Activated CD4-positive, alpha-beta T cell treated with anti-CD3 and anti-CD28 coated beads, Interleukin-2, amount 50 U/mL, for 16 hours (primary cell): ENCODE measurements around the gene MYO18B.

ENCODE experiments used
- DNase-seq: peaks from one replicate; pipeline ENCODE4 v3.0.0-alpha.2; 2020

MYO18B gene

DNA sequence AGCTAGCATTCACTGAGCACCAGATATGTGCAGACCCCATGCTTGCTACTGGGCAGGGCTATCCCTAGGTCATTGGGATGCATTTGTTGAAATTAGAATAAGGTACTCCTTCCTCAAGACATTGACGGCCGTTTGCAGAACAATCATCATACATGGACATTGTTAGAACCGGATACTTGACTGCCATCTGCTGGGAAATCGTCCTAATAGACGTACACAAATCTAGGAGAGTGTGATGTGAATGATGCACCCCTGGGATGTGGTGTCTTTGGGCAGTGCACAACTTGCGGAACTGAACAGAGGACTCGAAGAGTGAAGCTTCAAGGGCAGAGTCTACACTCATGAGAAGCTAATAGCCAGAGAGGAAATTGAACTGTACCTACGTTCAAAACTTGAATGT, 35.9 kb downstream of the MYO18B start:
- DNase-seq = peak; percentile 50

DNA sequence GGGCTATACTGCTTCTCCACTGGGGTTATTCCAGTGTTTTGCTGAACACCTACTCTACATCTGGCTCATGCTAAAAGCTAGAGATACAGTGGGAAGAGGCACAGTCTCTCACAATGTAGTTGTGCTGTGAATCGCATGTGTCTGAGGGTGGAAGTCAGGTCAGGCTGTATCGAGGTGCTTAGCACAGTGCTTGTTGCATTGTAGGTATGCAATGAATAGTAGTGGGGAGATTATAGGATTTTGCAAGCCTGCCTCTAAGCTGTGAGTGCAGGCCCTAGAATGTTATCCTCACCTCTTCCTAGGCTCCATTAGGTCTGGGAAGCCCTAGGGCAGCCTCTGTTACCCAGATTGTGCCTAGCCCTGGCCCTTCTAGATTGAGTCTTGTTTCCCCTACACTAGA, 37.4 kb downstream of the MYO18B start:
- DNase-seq = no peak

DNA sequence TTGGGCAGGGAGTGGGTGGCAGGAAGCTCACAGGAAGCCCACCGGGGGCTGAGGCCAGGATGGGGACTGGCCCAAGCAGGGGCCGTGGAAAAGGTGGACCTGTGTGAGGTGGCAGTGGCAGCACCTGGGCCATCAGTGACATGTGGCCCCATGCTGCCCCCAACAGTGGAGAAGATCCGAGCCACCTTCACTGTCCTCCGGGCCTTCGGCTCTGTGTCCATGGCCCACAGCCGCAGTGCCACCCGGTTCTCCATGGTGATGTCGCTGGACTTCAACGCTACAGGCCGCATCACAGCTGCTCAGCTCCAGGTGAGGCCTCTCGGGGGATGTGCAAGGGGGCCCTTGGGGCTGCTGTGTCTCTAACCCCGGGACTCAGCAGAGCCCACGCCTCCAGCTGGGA, 37.9 kb downstream of the MYO18B start:
- no peak for DNase-seq

DNA sequence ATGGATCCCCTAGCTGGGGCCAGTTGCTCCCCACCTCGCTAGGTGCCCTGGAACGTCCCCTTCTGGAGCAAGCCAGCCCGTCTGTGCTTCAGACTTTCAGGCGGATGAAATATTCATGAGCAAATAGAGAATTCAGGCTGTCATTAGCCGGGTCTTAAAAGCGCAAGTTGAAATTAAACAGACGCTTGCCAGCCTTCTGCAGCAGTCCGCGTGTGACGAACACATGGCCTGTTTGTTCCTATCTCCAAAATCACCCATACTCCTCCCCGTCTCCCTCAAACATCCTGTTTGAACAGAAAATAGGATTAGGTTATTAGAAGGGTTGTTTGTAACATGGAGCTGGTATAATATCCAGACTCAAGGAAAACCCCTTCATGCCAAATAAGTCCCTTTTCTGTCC, 38.7 kb downstream of the MYO18B start:
- no peak for DNase-seq

DNA sequence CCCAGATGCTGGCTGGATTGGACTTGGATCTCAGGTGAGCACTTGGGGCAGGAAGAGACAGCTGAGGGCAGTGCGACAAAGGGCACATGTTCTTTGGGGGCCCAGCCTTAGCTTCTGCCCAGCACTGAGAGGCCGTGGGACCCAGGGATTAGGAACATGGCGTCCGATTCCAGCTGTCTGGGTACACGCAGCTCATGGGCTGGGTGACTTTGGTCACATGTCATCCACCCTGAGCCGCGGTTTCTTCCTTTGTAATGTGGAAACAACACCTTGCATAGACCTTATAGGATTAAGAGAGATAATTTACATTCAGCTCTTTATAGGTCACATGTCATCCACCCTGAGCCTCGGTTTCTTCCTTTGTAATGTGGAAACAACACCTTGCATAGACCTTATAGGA, 39.8 kb downstream of the MYO18B start:
- DNase-seq = no peak

DNA sequence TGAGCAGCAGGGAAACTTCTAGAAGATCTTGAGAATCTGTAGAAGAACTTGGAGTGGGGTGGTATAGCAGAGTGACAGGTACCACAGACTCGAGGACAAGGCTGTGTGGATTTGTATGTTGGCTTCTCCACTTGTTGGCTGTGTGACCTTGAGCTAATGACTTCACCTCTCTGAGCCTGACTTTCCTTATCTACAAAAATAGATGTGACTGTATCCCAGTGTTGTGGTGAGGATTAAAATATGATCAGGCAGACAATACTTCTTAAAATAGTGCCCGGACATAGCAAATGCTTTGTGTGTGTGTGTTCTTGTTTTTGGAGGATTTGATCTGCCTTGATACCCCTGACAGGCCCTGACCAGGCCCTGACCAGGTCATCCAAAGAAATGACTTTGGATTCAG, 40.8 kb downstream of the MYO18B start:
- no peak for DNase-seq

DNA sequence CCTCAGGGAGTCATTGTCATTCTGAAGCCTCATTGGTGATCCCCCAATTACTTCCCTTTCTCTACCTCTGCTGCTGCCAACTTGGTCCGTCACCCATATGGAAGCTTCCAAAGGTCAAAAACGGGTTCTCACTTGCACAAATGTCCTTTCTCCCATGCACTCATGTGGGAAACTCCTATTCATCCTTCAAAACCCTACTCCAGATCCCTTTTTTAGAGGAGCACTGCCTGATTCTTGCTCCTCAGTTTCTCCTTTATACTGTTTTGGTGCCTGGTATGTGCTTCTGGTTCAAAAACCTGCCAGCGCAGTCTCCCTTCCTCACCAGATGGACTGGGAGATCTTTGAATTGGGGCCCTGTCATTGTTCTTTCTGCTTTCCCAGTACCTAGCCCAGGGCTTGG, 41.9 kb downstream of the MYO18B start:
- no peak for DNase-seq

DNA sequence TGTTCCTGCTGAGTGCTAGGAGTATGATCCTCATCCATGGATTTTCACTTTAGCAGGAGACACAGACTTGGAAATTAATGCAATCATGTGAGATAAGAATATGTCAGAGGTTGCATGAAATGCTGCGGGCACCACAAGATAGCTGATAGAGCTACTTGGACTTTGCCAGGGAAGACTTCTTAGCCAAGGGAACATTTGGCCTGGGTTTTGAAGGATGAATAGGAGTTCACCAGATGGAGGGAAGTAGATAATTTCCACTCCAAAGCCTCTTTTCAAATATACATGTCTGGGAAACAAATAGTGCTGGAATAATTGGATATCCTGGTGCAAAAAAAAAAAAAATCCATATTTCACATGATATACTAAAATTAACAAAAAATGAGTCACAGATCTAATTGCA, 44.2 kb downstream of the MYO18B start:
- DNase-seq = no peak

DNA sequence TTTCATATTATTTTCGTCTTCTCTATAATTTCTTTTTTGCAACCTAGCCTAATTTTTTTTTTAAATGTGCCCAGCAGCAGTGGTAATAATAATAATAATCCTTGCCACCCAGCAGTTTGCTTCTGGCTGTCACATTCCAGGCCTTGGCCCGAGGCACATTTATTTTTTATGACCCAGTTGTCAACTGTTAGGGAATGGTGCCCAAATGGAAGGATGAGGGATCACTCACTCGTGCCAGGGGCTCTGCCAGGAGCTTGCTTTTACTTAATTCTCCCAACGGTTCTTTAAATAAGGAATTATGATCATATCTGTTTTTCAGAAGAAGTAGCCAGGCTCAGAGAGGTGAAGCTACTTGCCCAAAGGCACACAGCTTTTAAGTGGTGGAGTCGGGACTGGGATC, 49.6 kb downstream of the MYO18B start:
- no peak for DNase-seq

DNA sequence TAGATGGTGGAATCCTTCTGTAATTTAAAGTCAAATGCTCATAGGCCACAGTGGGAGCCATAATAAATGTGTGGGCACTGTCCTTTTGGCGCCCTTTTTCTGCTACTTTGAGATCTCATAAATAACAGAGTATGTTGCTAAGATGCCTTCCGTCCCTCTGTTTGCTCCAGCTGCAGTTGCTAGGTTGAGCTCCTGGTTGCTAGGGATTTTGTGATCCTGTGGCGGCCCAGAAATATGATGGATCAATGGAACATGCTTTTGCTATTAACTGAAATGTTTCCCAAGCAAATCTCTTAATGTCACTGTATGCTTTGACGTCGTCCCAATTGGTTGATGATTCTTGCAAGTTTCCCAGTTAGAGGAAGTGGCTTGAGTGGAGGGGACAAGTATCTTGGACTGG, 53.5 kb downstream of the MYO18B start:
- no peak for DNase-seq

DNA sequence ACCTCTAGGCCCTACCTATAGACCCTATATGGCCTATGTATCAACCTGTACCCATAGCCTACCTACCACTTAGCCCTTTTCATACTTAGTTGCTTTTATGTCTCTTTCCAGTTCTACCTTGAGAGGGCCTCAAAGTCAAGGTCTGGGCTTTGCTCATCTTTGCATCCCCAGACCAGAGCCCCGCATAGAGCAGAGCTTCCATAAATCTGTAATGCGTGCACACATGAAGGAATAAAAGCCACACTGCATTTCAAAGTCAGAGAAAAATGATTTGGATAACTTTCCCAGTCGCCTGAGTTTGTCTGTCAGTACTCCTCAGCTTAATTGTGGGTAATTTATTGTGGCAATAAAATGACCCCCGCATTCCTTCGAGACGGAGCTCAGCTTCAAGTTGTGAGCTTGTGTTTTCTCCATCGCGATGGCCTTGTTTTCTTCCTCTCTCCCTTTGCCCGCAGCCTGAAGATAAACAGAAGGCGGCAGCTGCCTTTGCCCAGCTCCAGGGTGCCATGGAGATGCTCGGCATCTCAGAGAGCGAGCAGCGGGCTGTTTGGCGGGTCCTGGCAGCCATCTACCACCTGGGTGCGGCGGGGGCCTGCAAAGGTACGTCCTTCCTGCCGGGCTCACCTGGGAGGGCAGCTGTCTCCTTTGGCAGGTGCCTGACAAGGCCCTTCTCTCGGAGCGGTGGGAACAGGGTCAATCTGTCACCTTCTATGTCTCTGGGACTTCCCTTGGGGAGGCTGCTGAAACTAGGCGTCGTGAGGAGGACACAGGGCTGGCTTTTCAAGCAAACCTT, 55.7 kb downstream of the MYO18B start:
- no peak for DNase-seq

DNA sequence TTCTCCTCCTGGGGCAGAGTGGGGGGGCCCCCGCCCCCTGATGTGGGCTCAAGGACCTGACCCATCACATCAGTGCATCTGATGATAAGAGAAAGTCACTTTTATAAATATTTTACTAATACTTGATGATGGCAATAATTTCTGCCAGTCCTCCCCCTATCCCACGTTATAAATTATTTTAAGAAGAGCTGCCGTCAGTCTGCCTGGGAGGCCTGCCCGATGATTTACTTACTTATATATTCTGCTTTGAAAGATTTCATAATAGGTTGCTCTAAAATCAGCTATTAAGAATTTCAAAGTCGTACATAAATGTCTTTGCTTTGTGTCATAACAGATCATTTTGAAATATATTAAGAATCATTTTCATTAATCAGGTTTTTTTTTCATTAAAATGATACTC, 58.8 kb downstream of the MYO18B start:
- no peak for DNase-seq

DNA sequence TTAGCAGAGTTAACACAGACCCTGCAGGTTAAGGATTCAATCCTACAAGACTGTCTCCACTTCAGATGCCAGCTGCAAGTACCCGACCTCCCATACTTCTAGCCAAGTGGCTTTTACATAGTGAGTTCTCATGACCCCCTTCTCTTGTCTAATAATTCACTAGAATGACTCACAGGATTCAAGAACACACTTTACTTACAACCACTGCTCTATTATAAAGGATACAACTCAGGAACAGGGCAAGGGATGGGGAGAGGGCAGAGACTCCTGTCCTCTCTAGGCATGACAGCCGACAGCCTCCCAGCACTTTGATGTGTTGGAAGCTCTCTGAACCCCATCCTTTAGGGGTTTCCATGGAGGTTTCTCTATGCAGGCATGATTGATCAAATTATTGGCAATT, 60.0 kb downstream of the MYO18B start:
- no peak for DNase-seq

DNA sequence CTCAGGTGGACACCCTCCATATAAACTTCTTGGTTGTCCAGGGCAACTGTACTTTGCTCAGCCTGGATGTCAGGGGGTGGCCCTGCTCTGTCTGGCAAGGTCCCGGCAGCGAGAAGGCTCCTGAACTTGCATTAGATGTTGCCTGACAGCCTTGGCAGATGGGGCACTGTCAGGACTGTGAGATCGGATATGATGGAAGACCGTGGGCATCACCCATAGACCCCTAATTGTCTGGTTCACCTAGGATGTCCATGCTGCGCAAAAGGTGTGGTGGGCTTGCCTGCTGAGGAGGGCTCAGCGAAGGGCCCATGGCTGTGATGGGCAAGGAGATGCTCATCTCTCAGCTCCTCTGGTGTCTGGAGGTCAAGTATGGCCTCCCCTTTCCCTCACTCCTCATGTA, 62.7 kb downstream of the MYO18B start:
- no peak for DNase-seq

DNA sequence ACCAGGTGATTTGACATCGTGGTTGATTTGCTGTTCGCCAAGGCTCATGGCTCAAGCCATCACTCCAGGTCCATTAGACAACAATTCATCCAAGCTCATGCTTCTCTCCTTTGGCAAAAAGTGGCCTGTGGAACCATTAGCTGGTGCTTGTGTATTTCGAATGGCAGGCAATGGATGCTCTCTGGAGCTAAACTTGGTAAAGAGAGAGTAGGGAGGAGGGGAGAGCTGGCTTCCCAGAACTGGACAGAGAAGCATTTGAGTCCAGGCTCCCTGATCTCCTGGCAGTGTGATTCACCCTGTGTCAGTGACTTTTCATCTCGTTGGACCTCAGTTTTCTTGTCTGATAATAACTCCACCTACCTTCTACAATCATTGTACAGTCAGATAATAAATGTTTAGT, 64.6 kb downstream of the MYO18B start:
- DNase-seq = no peak

DNA sequence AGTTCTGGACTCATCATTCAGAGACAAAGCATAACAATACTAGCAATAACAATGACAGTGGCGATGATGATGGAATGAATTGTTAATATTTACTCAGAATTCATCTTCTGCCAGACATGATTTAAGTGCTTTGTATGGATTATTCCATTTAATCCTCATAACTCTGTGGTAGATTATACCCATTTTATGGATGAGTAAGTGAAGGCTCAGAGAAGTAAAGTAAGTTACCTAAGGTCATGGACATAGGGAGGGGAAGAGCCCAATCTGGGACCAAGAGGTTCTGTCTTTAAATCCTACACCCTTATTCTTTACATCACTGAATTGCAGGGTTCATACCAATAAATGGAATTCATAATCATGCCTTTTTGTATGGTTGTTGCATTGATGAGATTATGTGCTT, 72.7 kb downstream of the MYO18B start:
- DNase-seq = no peak

DNA sequence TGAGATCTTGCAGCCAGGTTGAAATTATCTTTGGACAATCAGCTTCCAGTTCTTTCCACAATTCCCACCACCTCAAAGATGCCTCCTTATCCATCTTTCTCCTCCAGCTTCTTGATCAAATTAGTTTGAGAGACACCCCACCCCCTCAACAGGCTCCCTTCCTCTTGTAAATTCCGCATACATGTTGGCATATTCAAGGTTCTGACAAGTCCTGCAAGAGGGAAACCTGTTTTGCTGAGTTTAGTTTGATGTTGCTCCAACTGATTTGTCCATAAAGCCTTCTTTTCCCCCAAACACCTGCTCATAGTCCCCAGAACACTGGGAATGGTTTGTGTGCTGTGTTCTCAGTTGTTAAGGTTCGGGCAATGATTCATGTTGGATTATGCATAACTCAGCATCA, 73.6 kb downstream of the MYO18B start:
- no peak for DNase-seq

DNA sequence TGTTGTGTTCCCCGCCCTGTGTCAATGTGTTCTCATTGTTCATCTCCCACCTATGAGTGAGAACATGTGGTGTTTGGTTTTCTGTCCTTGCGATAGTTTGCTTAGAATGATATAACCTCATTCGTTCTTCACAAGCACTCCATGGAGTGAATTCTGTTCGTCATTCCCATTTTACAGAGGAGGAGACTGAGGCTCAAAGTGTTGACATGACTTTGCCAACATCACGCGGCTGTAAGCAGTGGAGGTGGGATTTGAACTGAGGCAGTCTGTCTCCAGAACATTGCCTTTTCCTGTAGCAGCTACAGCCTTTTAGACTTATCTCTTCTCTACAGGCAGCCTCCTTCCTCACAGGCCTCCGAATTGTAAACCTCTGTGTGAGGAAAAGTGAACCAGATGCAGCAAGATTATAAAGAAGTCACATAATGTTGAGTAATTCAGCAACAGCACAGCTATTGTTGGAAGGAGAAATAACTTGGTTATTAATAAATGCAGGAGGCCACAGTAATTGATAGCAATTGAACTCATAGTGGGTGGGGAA, 74.6 kb downstream of the MYO18B start:
- no peak for DNase-seq

DNA sequence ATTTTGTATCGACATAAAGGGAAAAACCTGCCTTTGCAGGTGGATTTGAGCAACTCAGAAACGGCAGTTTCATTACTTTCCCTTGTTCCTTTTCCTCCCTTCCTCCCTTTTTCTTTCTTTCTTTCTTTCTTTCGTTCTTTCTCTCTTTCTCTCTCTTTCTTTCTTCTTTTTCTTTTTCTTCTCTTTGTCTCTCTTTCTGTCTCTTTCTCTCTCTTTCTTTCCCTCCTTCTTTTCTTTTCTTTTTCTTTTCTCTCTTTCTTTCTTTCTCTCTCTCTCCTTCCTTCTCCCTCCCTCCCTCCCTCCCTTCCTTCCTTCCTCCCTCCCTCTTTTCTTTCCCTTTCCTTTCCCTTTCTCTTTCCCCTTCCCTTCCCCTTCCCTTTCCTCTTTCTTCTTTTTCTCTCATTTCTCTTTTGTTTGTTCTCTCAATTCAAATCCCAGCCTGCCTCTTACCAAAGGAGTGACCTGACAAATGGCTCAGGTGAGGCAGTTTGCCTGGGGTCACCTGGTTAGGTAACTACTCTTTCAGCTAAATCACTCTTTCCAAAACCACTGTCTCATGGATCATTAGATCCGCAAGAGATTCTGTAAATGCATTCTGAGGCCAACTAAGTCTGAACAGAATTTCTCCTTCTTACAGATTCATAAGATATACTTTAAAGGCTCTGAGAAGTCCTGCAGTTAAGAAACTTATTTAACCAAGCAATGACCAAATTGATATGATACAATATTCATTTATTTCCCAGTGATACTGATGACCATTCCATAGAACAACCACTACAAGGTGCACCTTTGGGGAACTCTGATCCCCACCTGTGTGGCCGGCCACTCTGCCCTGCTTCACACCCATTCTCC, 75.3 kb downstream of the MYO18B start:
- no peak for DNase-seq

DNA sequence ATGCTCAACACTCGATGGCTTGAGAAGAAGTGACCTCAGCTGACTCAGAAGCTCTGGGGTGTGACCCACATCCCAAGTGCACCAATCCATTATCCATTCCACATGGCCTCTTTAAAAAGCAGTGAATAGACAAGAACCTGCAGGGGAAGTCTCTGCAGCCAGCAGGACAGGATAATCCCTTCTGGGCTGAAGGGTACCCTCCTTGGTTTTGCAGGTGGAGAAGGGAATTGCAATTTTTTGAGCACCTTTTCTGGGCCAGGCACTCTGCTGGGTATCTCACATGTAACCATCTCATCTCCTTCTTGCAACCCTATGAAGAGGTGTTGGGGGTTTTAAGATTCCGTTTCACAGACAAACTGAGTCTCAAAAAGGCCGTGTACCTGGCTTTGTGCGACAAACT, 76.6 kb downstream of the MYO18B start:
- DNase-seq = no peak

DNA sequence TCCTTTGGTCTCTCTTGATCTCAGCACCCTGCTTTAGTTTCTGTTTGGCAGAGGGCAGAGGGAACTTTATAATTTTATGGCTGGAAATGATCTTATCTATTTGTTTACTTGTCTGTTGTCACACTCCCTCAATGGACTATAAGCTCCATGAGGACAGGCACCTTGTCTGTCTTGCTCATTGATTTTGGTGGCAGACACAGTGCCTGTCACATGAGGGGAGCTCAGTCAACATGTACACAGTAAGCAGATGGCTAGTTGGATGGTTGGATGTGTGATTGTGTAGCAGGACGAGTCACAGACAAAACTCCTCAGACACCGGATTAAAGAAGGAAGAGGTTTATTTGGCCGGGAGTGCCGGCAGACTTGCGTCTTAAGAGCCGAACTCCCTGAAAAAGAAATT, 80.4 kb downstream of the MYO18B start:
- DNase-seq = no peak

DNA sequence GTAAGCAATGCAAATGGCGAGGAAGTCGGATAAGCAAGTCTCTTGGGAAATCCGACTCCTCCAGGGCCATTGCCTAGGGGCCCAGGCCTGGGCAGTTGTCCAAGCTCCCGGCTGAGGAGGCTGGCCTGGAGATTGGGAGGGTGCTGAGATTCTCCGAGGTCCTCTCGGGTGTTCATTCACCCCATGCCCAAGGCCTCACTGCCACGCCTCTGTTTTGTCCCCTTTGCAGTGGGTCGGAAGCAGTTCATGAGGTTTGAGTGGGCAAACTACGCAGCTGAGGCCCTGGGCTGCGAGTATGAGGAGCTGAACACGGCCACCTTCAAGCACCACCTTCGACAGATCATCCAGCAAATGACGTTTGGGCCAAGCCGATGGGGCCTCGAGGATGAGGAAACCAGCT, 81.3 kb downstream of the MYO18B start:
- DNase-seq = no peak

DNA sequence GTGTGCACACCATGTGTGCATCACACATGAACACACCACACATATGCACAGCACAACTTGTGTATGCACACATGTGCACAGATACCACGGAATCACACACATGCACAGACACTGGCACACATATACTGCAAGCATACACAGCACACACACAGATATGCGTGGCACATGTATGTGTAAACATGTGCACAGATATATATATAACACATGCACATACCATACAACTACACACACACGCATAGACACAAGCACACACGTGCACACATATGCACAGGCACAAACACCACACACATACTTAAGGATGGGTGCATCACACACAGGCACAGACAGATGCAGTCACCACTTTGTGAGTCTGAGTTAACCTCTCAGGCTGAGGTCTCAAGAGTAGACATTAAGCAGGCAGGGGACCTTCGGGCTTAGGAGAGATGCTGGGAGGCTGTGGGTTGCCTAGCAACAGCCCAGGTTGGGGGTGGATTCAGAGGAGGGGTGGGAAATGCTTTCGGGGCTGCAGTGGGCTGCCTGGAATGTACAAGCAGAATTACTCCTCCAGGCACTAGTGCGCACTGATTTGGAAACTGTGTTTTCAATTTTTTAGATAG, 82.9 kb downstream of the MYO18B start:
- DNase-seq = no peak

DNA sequence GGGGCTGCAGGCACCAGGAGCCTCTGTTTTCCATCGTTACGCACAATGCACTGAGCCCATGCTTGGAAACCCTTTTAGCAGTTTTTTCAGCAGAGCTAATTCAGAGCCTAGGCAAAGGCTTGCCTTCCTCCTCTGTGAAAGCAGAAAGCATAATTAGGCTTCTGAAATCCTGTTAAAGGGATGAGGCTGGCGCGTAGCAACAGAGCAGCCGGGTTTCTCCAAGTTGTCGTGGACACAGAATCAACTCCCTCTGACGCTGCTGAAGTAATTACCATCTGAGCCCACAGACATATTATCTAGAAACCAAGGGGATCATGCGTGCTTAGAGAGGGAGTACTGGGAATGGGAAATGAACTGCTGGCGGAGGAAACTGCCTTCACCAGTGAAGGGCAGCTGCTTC, 85.4 kb downstream of the MYO18B start:
- DNase-seq = no peak
